ENCODE data around the gene LTBP1. TPM values are rescaled to one million over a fixed set of nuclear protein-coding genes. Genes with fewer than 3 reads are reported as not detected.

LTBP1 gene
- total RNA-seq, 1 experiment from 2014 or later = 28.5 TPM

DNA sequence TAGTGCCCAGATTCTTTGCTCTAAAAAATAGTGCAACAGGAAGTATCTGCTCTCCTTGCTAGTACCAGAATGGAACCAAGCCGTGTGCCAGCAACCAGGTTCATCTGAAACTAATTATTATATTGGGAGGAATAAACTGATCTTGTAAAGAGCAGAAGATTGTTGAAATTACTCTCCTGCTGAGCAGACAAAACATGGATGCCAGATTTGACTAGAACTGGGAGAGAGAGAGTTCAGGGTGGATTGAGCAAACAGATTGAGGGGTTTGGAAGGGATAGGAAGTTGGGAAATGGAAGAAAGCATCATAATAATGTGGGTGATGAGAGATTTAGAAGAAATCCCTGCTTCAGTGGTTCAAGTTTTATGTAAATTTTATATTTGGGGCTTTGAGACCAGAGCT, 369.6 kb downstream of the LTBP1 start:
- no peak for DNase-seq
- Mint-ChIP-seq H3K4me3 (no peak overlapping the region), H3K4me1 (no peaks in the 10 kb centered on the region), H3K36me3 (ENCODE audit: insufficient read depth in 1 of 3, low read depth in 3 of 3) (no peaks in the 10 kb centered on the region), H3K9me3 (no peaks in the 10 kb centered on the region), H3K27ac (no peak overlapping the region; a peak in 1 of 7 replicates), H3K27me3 (ENCODE audit: low read depth) (no peaks in the 10 kb centered on the region)
- no peaks in the 10 kb centered on the region for H3K79me2 ChIP-seq (ENCODE audit: insufficient read depth, low read length)
- H3K27me3 ChIP-seq (ENCODE audit: insufficient read depth, low read length) = no peaks in the 10 kb centered on the region
- H4K91ac ChIP-seq (ENCODE audit: insufficient read length, low read depth, low read length) = no peak overlapping the region
- no peak overlapping the region for H2BK12ac ChIP-seq (ENCODE audit: insufficient read length, low read depth, low read length)
- H3K23me2 ChIP-seq (ENCODE audit: insufficient read length, low read depth, low read length, poor library complexity, severe bottlenecking) = no peaks in the 10 kb centered on the region
- H2AFZ ChIP-seq (ENCODE audit: low read length) = no peak overlapping the region
- H3K23ac ChIP-seq (ENCODE audit: insufficient read length, low read depth, low read length) = no peak overlapping the region
- no peak overlapping the region for H3K4ac ChIP-seq (ENCODE audit: low read depth, low read length)
- H2BK5ac ChIP-seq (ENCODE audit: insufficient read length, low read length) = no peak overlapping the region
- H3K56ac ChIP-seq (ENCODE audit: insufficient read length, low read depth, low read length) = no peak overlapping the region
- no peaks in the 10 kb centered on the region for H3K4me1 ChIP-seq (ENCODE audit: insufficient read depth, low read length)
- no peaks in the 10 kb centered on the region for H3K79me1 ChIP-seq (ENCODE audit: insufficient read depth, low read depth, low read length, poor library complexity, severe bottlenecking)
- H2BK20ac ChIP-seq (ENCODE audit: low read depth, low read length, poor library complexity, severe bottlenecking) = no peak overlapping the region
- H4K8ac ChIP-seq (replicated peaks; ENCODE audit: insufficient read length, low read depth, low read length) = no peak overlapping the region
- no peak overlapping the region for H2AK5ac ChIP-seq (ENCODE audit: insufficient read length, low read length)
- H3K18ac ChIP-seq (ENCODE audit: insufficient read length, low read depth, low read length) = no peak overlapping the region
- H4K20me1 ChIP-seq (ENCODE audit: control insufficient read depth, insufficient read depth, insufficient read length) = no peaks in the 10 kb centered on the region
- H4K5ac ChIP-seq (ENCODE audit: insufficient read length, low read depth, low read length) = no peak overlapping the region
- no peak overlapping the region for H3T11ph ChIP-seq (ENCODE audit: low read length)
- no CpG with 5 or more reads among the region's 1 CpG for WGBS (ENCODE audit: extremely low coverage, insufficient read length, low lambda C conversion rate)
- H3K27ac ChIP-seq (ENCODE audit: insufficient read length, low read depth, low read length) = no peak overlapping the region
- TF ChIP-seq, protein P1, sequence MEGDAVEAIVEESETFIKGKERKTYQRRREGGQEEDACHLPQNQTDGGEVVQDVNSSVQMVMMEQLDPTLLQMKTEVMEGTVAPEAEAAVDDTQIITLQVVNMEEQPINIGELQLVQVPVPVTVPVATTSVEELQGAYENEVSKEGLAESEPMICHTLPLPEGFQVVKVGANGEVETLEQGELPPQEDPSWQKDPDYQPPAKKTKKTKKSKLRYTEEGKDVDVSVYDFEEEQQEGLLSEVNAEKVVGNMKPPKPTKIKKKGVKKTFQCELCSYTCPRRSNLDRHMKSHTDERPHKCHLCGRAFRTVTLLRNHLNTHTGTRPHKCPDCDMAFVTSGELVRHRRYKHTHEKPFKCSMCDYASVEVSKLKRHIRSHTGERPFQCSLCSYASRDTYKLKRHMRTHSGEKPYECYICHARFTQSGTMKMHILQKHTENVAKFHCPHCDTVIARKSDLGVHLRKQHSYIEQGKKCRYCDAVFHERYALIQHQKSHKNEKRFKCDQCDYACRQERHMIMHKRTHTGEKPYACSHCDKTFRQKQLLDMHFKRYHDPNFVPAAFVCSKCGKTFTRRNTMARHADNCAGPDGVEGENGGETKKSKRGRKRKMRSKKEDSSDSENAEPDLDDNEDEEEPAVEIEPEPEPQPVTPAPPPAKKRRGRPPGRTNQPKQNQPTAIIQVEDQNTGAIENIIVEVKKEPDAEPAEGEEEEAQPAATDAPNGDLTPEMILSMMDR (conservative IDR thresholded peaks at IDR 0.05) = no peak
- H2BK15ac ChIP-seq (ENCODE audit: low read depth, low read length) = no peak overlapping the region
- no peak overlapping the region for H3K9ac ChIP-seq (ENCODE audit: extremely low read depth, insufficient read length, low read length)
- no peak overlapping the region for H3K4me2 ChIP-seq (ENCODE audit: insufficient read depth, insufficient read length, low read length)
- H2BK120ac ChIP-seq (ENCODE audit: low read depth, low read length, poor library complexity, severe bottlenecking) = no peak overlapping the region
- no peaks in the 10 kb centered on the region for H3K9me3 ChIP-seq (ENCODE audit: control insufficient read depth, low read depth, low read length)
- H3K14ac ChIP-seq (ENCODE audit: insufficient read depth, low read length) = no peak overlapping the region
